GM13976 (cell line): ENCODE measurements around the gene NCBP1.

Source experiments
- DNase-seq: peaks from one replicate; pipeline ENCODE4 v3.0.0; 2012; ENCODE audit warnings: low spot score
- CTCF ChIP-seq: IDR thresholded peaks from 2 replicates; pipeline ENCODE4 v1.5.1; 2012; ENCODE audit warnings: borderline replicate concordance, mild to moderate bottlenecking; ENCODE audit not compliant: insufficient read depth; ENCODE audit errors: extremely low read depth, missing control alignments, control extremely low read depth
- in situ Hi-C: fragments of 300-500 bp; cut with MboI; formaldehyde crosslinking; loops from one replicate; pipeline ENCODE4 v1.12.0; 2022; ENCODE audit warnings: low sequenced_read_pairs, mixed read lengths, inconsistent platforms; ENCODE audit not compliant: unreplicated experiment

Gene NCBP1

GRCh38 chr9:97711223-97711626 lies 77.6 kb downstream of the NCBP1 start:
- no peak for DNase-seq
- in situ Hi-C loops = no loop called here
- TF ChIP-seq CTCF = no peak

- DNase-seq = no peak
- TF ChIP-seq CTCF = no peak
- in situ Hi-C loops = no loop called here
Observed at GRCh38 chr9:97714435-97714834, 80.8 kb downstream of the NCBP1 start.

DNA sequence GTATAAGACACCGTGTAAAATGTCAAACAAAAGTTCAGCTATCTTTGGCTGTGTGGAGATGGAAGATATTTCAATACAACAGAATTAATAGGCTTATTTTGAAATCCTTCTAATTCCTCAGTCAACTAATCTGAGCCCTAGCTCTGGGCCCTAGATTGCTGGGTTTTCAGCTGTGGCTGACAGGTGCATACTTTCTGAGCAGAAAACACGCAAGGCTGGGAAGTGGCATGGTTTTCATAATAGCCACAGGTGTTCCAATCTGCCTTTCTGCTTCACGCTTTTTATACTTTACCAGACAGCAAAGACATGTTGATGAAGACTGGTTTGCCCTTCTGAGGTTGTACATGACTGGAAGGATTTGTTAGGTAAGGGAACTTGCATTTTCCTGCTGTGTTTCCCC lies 84.2 kb downstream of the NCBP1 start:
- in situ Hi-C loops = no loop called here
- DNase-seq = no peak
- no peak for TF ChIP-seq CTCF

- TF ChIP-seq CTCF = no peak
- DNase-seq = no peak
- in situ Hi-C loops = loop anchor here (5.0 kb wide), 1 partner anchor 171 kb away; no protein-coding TSS in a partner anchor
Observed at GRCh38 chr9:97721396-97721795, 87.8 kb downstream of the NCBP1 start.

DNA sequence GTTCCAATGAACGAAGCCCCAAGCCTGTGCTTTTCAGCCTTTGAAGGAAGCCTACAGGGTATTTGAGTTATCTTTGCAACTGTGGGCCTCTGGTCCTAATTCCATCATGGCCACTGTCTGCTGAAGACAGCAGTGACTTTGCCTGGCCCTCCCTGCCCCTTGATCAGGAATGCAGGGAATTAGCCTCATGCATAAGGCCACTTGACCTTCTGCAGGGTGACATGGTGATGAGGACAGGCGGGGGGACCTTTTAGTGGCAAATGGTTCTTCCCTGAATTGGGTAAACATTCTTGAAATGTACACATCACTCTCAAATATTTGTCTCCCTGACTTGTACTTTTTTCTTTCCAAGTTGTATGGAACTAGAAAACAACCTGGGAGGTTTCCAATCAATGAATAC lies 88.7 kb downstream of the NCBP1 start:
- no peak for TF ChIP-seq CTCF
- DNase-seq = no peak
- in situ Hi-C loops = loop anchor here (5.0 kb wide), 1 partner anchor 170 kb away; no protein-coding TSS in a partner anchor
